Nephron progenitor cell (in vitro differentiated cells): ENCODE results near the gene CDH4.
A peak's percentile ranks its signal among the peaks of the same experiment; 100 is the strongest.
"Not testable (repeated sequence)": the region's sequence is repeated elsewhere in the genome, so short reads cannot be mapped to it uniquely, and the experiment has no call there.

Experiments
- DNase-seq: peaks from one replicate; pipeline ENCODE4 v3.0.0; 2021
- H3K27ac Mint-ChIP-seq: 2 replicates; pipeline ENCODE4 v1.8.0; 2021; ENCODE audit warnings: mild to moderate bottlenecking, moderate library complexity, mixed read lengths
- H3K27me3 Mint-ChIP-seq: 2 replicates; pipeline ENCODE4 v1.8.0; 2021; ENCODE audit warnings: mild to moderate bottlenecking, low read depth, mixed read lengths; ENCODE audit not compliant: poor library complexity
- H3K36me3 Mint-ChIP-seq: 2 replicates; pipeline ENCODE4 v1.8.0; 2021; ENCODE audit warnings: low read depth, mixed read lengths
- H3K4me1 Mint-ChIP-seq: 2 replicates; pipeline ENCODE4 v1.8.0; 2021; ENCODE audit warnings: mixed read lengths
- H3K4me3 Mint-ChIP-seq: 2 replicates; pipeline ENCODE4 v1.8.0; 2021; ENCODE audit warnings: mild to moderate bottlenecking, moderate library complexity, mixed read lengths
- H3K9me3 Mint-ChIP-seq: 2 replicates; pipeline ENCODE4 v1.8.0; 2021; ENCODE audit warnings: mild to moderate bottlenecking, moderate library complexity, mixed read lengths
- TF ChIP-seq, protein P1 (sequence below): fragments of 200-600 bp; sonication (generic); IDR thresholded peaks from 2 replicates; pipeline ENCODE4 v1.5.0; 2021; ENCODE audit warnings: antibody characterized with exemption

Gene CDH4

GRCh38 chr20:61477451-61477861 lies 225.4 kb downstream of the CDH4 start:
- no peaks in the 10 kb centered on the region for H3K36me3 Mint-ChIP-seq
- peaks cover 9% of the 10 kb centered on the region for H3K4me1 Mint-ChIP-seq
- H3K27ac Mint-ChIP-seq, result peak overlapping the region; percentile 44
- no peak overlapping the region for H3K4me3 Mint-ChIP-seq
- no peaks in the 10 kb centered on the region for H3K27me3 Mint-ChIP-seq
- DNase-seq, result no peak
- TF ChIP-seq, protein P1, sequence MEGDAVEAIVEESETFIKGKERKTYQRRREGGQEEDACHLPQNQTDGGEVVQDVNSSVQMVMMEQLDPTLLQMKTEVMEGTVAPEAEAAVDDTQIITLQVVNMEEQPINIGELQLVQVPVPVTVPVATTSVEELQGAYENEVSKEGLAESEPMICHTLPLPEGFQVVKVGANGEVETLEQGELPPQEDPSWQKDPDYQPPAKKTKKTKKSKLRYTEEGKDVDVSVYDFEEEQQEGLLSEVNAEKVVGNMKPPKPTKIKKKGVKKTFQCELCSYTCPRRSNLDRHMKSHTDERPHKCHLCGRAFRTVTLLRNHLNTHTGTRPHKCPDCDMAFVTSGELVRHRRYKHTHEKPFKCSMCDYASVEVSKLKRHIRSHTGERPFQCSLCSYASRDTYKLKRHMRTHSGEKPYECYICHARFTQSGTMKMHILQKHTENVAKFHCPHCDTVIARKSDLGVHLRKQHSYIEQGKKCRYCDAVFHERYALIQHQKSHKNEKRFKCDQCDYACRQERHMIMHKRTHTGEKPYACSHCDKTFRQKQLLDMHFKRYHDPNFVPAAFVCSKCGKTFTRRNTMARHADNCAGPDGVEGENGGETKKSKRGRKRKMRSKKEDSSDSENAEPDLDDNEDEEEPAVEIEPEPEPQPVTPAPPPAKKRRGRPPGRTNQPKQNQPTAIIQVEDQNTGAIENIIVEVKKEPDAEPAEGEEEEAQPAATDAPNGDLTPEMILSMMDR, result no peak
- H3K9me3 Mint-ChIP-seq, result peaks cover 4% of the 10 kb centered on the region

- Mint-ChIP-seq H3K9me3 (peaks cover 4% of the 10 kb centered on the region), H3K36me3 (no peaks in the 10 kb centered on the region), H3K27ac (peak overlapping the region; percentile 44), H3K4me3 (no peak overlapping the region), H3K27me3 (no peaks in the 10 kb centered on the region), H3K4me1 (peaks cover 9% of the 10 kb centered on the region)
- no peak for DNase-seq
- TF ChIP-seq, protein P1, result no peak
Observed at GRCh38 chr20:61478094-61478493, 226.0 kb downstream of the CDH4 start.

- peaks cover 4% of the 10 kb centered on the region for H3K9me3 Mint-ChIP-seq
- no peaks in the 10 kb centered on the region for H3K27me3 Mint-ChIP-seq
- no peaks in the 10 kb centered on the region for H3K36me3 Mint-ChIP-seq
- H3K4me3 Mint-ChIP-seq, result no peak overlapping the region
- no peak overlapping the region for H3K27ac Mint-ChIP-seq
- no peak for DNase-seq
- H3K4me1 Mint-ChIP-seq, result peaks cover 9% of the 10 kb centered on the region
- TF ChIP-seq, protein P1, result no peak
Observed at GRCh38 chr20:61478611-61479305, 226.7 kb downstream of the CDH4 start.

- not testable (repeated sequence) for DNase-seq, H3K4me1 Mint-ChIP-seq, H3K36me3 Mint-ChIP-seq, H3K27ac Mint-ChIP-seq, H3K27me3 Mint-ChIP-seq, H3K4me3 Mint-ChIP-seq, H3K9me3 Mint-ChIP-seq
Observed at GRCh38 chr20:61479433-61479832, 227.4 kb downstream of the CDH4 start.

DNA sequence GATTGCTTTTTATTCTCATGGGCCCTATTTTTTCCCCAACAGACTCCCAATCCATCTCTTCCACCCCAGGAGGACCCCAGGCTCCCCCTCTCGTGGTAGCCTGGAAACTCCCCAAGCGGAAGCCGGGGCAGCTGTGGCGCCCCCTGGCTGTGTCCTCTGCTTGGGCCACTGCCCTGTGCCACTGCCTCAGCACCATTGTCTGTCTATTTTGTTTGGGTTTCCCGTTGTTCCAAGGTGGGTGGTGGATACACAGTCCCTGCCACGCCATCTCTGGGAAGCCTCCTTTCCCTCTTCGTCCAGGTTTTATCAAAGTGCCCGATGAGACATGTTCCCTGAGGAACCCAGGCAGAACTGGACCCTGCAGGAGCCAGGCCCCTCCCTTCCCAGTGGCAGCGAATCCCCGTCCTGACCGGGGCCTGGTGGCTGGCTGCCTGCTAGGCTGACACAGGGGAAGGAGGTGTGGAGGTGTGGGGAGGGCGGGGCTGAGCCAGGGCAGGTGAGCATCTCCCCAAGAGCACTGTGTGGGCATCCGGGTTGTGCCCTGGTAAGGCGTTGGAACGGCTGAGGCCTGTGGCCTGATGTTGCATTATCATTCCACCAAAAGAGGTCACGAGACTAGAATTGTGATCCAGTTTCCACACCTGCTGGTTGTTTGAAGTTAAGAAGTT lies 228.2 kb downstream of the CDH4 start:
- H3K36me3 Mint-ChIP-seq, result no peaks in the 10 kb centered on the region
- peaks cover 9% of the 10 kb centered on the region for H3K4me1 Mint-ChIP-seq
- H3K27ac Mint-ChIP-seq, result no peak overlapping the region
- H3K4me3 Mint-ChIP-seq, result no peak overlapping the region
- DNase-seq, result no peak
- H3K9me3 Mint-ChIP-seq, result peaks cover 4% of the 10 kb centered on the region
- no peaks in the 10 kb centered on the region for H3K27me3 Mint-ChIP-seq
- TF ChIP-seq, protein P1, result no peak

- peaks cover 15% of the 10 kb centered on the region for H3K4me1 Mint-ChIP-seq
- TF ChIP-seq, protein P1, result no peak
- H3K4me3 Mint-ChIP-seq, result no peak overlapping the region
- H3K27me3 Mint-ChIP-seq, result peaks cover 7% of the 10 kb centered on the region
- no peaks in the 10 kb centered on the region for H3K36me3 Mint-ChIP-seq
- peaks cover 4% of the 10 kb centered on the region for H3K9me3 Mint-ChIP-seq
- no peak for DNase-seq
- no peak overlapping the region for H3K27ac Mint-ChIP-seq
Observed at GRCh38 chr20:61482056-61482887, 230.2 kb downstream of the CDH4 start.
